Karpas-422 (cell line): ENCODE results near the gene RAB33B. TPM values are rescaled to one million over a fixed set of nuclear protein-coding genes. Genes with fewer than 3 reads are reported as not detected.
A peak's percentile ranks its signal among the peaks of the same experiment; 100 is the strongest.
"Not testable (repeated sequence)": the region's sequence is repeated elsewhere in the genome, so short reads cannot be mapped to it uniquely, and the experiment has no call there.

Experiments
- DNase-seq: peaks from one replicate; pipeline ENCODE4 v3.0.0-alpha.2; 2015
- H2AFZ ChIP-seq: fragments of 200-600 bp; sonication (generic); 2 replicates; pipeline ENCODE4 v1.6.1; 2014; ENCODE audit warnings: antibody characterized with exemption, low read length, mixed read lengths
- H3K27ac ChIP-seq: fragments of 200-600 bp; sonication (generic); 2 replicates; pipeline ENCODE4 v1.5.1; 2014; ENCODE audit warnings: mild to moderate bottlenecking, low read length, moderate library complexity
- H3K27me3 ChIP-seq: fragments of 200-600 bp; sonication (generic); 2 replicates; pipeline ENCODE4 v1.6.1; 2014; ENCODE audit warnings: low read length, mixed read lengths
- H3K36me3 ChIP-seq: fragments of 200-600 bp; sonication (generic); 2 replicates; pipeline ENCODE4 v1.6.1; 2014; ENCODE audit warnings: low read length, mixed read lengths; ENCODE audit not compliant: insufficient read depth
- H3K4me1 ChIP-seq: fragments of 200-600 bp; sonication (generic); 2 replicates; pipeline ENCODE4 v1.6.1; 2014; ENCODE audit warnings: mild to moderate bottlenecking, low read length, mixed read lengths
- H3K4me2 ChIP-seq: fragments of 200-600 bp; sonication (generic); 2 replicates; pipeline ENCODE4 v1.6.1; 2014; ENCODE audit warnings: low read length, low read depth, mild to moderate bottlenecking; ENCODE audit not compliant: poor library complexity, severe bottlenecking
- H3K4me3 ChIP-seq: fragments of 200-600 bp; sonication (generic); 2 replicates; pipeline ENCODE4 v1.5.1; 2014; ENCODE audit warnings: mild to moderate bottlenecking, antibody characterized with exemption, low read length, mixed read lengths
- H3K79me2 ChIP-seq: fragments of 200-600 bp; sonication (generic); 2 replicates; pipeline ENCODE4 v1.6.1; 2014; ENCODE audit warnings: mild to moderate bottlenecking, low read length, mixed read lengths
- H3K9ac ChIP-seq: fragments of 200-600 bp; sonication (generic); 2 replicates; pipeline ENCODE4 v1.6.0; 2014; ENCODE audit warnings: low read length
- H3K9me2 ChIP-seq: fragments of 200-600 bp; sonication (generic), shearing (Covaris generic); replicated peaks from 2 replicates; pipeline ENCODE4 v1.6.0; 2014; ENCODE audit warnings: mild to moderate bottlenecking, low read length, moderate library complexity; ENCODE audit not compliant: insufficient read depth
- H3K9me3 ChIP-seq: fragments of 300-700, 200-600 bp; sonication (generic); 2 replicates; pipeline ENCODE4 v1.6.1; 2014; ENCODE audit warnings: low read length, mixed read lengths
- H4K20me1 ChIP-seq: fragments of 200-600 bp; sonication (generic); 2 replicates; pipeline ENCODE4 v1.6.1; 2014; ENCODE audit warnings: mild to moderate bottlenecking, antibody characterized with exemption, low read length, low read depth; ENCODE audit not compliant: insufficient read depth
- total RNA-seq: library from RNA; depleted of rRNA; stranded (reverse); fragments of >200 nt; shearing (Covaris generic); gene quantifications from 2 replicates; pipeline ENCODE4 v1.2.3, GENCODE V29; 2014; ENCODE audit warnings: low replicate concordance; rRNA removed

Gene RAB33B
- 9.2 and 17.2 TPM in 2 replicates for total RNA-seq

DNA sequence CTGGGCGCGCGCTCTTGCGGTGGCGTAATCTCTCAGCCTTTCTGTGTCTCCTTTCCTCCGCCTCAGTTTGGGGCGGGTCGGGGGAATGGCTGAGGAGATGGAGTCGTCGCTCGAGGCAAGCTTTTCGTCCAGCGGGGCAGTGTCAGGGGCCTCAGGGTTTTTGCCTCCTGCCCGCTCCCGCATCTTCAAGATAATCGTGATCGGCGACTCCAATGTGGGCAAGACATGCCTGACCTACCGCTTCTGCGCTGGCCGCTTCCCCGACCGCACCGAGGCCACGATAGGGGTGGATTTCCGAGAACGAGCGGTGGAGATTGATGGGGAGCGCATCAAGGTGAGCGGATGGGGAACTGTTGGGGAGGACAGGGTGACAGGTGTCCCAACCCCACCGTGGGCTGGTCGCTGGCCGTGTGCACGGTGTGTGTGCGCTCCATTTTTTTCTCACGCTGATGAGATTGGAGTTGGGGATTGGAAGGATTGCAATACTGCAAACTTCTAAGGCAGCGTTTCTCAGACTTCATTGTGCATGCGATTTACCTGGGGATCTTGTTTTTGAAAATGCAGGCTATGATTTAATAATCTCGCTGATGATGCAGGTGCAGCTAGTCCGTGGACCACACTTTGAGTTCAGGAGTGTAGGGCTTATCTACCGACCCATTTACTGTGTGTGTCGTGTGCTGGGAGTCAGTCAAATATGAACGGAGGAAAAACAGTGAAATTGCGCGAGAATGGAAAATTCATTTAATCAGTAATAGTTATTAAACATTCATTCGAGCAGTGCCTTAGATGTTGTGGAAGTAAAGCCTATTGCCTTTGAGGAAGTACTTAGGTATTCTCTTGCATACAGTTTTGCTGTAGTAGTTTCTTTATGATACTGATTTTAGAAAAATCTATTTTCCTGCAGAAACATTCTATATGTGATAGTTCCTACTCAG is at the start of gene RAB33B:
Gene RAB33B, plus strand, starts transcription at position 11 of the 935 bp plus-strand sequence. Its CDS starts 75 bp downstream, at position 86.
- peaks cover 62% of the 10 kb centered on the region for H3K4me1 ChIP-seq
- peaks cover 78% of the 10 kb centered on the region for H3K79me2 ChIP-seq

DNA sequence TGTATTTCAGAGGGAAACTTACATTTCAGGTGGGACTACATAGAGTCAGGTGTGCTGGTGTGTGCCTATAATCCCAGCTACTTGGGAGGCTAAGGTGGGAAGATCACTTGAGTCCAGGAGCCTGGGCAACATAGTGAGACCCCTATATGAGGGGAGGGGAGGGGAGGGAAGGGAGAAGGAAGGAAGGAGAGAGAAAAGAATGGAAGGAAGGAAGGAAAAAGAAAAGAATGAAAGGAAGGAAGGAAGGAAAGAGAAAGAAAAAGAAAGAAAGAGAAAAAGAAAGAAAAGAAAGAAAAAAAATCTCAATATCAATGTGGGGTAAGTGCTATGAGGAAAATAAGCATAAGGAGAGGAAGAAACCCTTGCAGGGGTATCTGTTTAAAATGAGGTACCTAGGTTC is 43.6 kb upstream of the RAB33B start:
- DNase-seq = no peak
- no peaks in the 10 kb centered on the region for H3K9me2 ChIP-seq
- no peaks in the 10 kb centered on the region for H3K4me1 ChIP-seq
- no peaks in the 10 kb centered on the region for H3K79me2 ChIP-seq
- no peak overlapping the region for H3K9ac ChIP-seq
- no peaks in the 10 kb centered on the region for H3K27me3 ChIP-seq
- no peak overlapping the region for H3K27ac ChIP-seq
- H3K36me3 ChIP-seq = peaks cover 35% of the 10 kb centered on the region
- no peak overlapping the region for H2AFZ ChIP-seq
- H3K4me2 ChIP-seq = no peak overlapping the region
- H4K20me1 ChIP-seq = no peaks in the 10 kb centered on the region
- no peak overlapping the region for H3K4me3 ChIP-seq
- no peaks in the 10 kb centered on the region for H3K9me3 ChIP-seq

More for the DNA sequence above, at the start of gene RAB33B:
- peak within 1 kb of the TSS; percentile 94 for H3K4me2 ChIP-seq
- peak within 1 kb of the TSS; percentile 88 for H3K27ac ChIP-seq
- H3K9me3 ChIP-seq = no peaks in the 10 kb centered on the region
- H3K4me3 ChIP-seq = peak within 1 kb of the TSS; percentile 97
- no peaks in the 10 kb centered on the region for H3K36me3 ChIP-seq
- peak within 1 kb of the TSS; percentile 44; the same call in 1 of the 2 replicates for H2AFZ ChIP-seq
- no peaks in the 10 kb centered on the region for H3K9me2 ChIP-seq
- peak; percentile 69 for DNase-seq
- peak within 1 kb of the TSS; percentile 91 for H3K9ac ChIP-seq
- H4K20me1 ChIP-seq = no peaks in the 10 kb centered on the region; the same call in 1 of the 2 replicates
- H3K27me3 ChIP-seq = no peaks in the 10 kb centered on the region

DNA sequence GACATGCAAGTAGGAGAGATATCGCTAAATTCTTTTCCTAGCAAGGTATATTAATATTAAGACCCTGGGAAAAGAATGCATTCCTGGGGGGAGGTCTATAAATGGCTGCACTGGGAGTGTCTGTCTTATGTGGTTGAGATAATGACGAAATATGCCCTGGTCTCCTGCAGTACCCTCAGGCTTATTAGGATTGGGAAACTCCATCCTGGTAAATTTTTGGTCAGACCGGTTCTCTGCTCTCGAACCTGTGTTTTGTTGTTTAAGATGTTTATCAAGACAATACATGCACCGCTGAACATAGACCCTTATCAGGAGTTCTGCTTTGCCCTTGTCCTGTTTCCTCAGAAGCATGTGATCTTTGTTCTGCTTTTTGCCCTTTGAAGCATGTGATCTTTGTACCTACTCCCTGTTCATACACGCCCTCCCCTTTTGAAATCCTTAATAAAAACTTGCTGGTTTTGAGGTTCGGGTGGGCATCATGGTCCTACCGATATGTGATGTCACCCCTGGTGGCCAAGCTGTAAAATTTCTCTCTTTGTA is 39.2 kb upstream of the RAB33B start:
- H3K4me3 ChIP-seq, H3K9me2 ChIP-seq, DNase-seq, H3K4me2 ChIP-seq, H3K27me3 ChIP-seq, H3K27ac ChIP-seq, H3K9ac ChIP-seq, H2AFZ ChIP-seq, H3K79me2 ChIP-seq, H4K20me1 ChIP-seq, H3K4me1 ChIP-seq, H3K9me3 ChIP-seq: not testable (repeated sequence)
- H3K36me3 ChIP-seq = peaks cover 44% of the 10 kb centered on the region

DNA sequence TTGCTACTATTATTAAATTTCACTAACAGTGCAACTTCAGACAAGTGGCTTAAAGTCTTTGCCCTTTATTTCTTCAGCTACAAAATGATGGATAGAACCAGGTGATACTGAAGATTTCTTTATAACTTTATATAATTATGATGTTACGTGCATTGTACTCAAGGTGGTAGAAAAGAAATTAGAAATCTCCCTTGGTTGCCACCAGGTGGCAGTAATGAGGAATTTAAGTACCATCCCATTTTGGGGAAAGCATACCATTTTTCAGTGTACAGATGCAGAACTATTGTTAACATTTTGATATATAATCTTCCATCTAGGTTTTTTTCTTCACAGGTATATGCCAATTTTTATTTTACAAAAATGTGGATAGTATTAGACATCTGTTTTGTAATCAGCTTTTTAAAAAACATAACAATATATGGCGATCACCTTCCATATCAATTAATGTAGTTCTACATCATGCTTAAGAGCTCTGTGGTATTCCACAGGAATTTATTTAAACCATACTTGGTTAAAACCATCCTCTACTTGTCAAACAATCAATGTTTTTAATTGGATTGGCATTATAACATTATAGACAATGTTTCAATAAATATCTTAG is 37.7 kb upstream of the RAB33B start:
- Histone ChIP-seq H3K79me2 (peaks cover 2% of the 10 kb centered on the region; the same call in 1 of the 2 replicates), H3K9ac (no peak overlapping the region), H3K27me3 (no peaks in the 10 kb centered on the region), H2AFZ (no peak overlapping the region), H3K9me3 (no peaks in the 10 kb centered on the region), H3K27ac (no peak overlapping the region), H3K4me1 (no peaks in the 10 kb centered on the region), H3K9me2 (no peaks in the 10 kb centered on the region), H3K4me3 (no peak overlapping the region), H4K20me1 (no peaks in the 10 kb centered on the region), H3K4me2 (no peak overlapping the region), H3K36me3 (peaks cover 56% of the 10 kb centered on the region)
- DNase-seq = peak; percentile 82

DNA sequence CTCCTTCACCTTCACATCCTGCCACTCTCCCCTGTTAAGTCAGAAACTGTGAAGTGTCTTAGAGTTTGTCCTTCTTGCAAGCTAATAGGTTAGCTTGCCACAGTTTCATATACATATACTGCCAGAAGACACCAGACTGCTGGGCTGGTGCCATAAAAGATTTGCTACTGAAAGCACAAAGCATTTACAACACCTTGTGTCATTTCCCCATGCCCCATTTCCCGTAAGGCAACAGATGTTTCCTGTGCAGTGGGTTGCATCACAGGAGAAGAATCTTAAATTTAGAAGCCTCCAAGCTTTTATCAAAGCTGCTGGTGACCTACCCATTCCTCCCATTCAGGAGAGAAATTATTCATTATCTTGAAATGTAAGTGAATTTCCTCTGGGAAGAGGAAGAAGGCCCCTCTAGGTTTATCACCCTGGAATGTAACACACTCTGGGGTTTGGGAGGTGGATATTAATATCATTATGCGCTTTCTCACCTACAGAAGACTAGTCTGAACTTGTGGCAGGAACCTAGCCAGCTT is 34.5 kb upstream of the RAB33B start:
- no peak for DNase-seq
- H3K4me2 ChIP-seq = no peak overlapping the region
- no peak overlapping the region for H3K9ac ChIP-seq
- no peak overlapping the region for H2AFZ ChIP-seq
- no peaks in the 10 kb centered on the region for H3K9me2 ChIP-seq
- no peaks in the 10 kb centered on the region for H4K20me1 ChIP-seq
- no peak overlapping the region for H3K27ac ChIP-seq
- peaks cover 45% of the 10 kb centered on the region for H3K36me3 ChIP-seq
- no peak overlapping the region for H3K4me3 ChIP-seq
- H3K79me2 ChIP-seq = peaks cover 2% of the 10 kb centered on the region; the same call in 1 of the 2 replicates
- no peaks in the 10 kb centered on the region for H3K27me3 ChIP-seq
- H3K4me1 ChIP-seq = no peaks in the 10 kb centered on the region
- no peaks in the 10 kb centered on the region for H3K9me3 ChIP-seq

DNA sequence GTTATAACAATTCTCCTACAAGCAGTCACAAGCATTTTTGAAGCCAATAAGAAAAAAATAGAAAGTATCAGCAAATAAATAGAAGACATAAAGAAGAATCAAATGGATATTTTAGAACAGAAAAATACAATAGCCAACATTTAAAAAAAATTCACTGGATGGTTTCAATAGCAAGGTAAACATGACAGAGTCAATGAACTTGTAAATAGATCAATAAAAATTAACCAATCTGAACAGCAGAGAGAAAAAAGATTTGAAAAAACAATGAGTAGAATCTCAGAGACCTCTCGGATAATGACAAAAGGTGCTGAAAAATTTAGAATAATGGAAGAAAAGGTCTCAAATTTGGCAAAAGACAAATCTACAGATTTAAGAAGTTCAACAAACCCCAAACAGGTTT is 33.3 kb upstream of the RAB33B start:
- H3K4me2 ChIP-seq = no peak overlapping the region

DNA sequence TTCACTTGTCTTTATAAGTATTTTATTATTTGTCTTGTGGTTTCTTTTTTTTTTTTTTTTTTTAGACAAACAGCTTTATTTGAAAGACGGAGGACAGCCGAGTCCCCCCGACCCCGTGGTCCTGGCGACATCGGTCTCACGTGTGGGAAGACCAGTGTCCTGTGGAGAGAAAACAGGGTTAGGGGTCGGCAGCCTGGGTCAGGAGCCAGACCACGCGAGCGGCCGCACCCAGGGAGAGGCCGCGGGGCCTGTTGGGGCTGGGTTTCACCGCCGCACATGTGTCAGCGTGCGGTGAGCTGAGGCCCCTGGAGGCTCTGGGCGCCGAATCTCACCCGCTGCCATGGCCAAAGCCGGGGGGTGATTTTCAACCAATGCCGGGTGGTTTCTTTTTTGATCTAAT is 17.8 kb upstream of the RAB33B start:
- Histone ChIP-seq H3K27me3 (no peaks in the 10 kb centered on the region), H3K79me2 (peaks cover 36% of the 10 kb centered on the region), H3K9me3 (peaks cover 25% of the 10 kb centered on the region), H2AFZ (no peak overlapping the region), H3K27ac (no peak overlapping the region), H3K36me3 (peaks cover 57% of the 10 kb centered on the region), H3K9ac (no peak overlapping the region), H3K4me1 (no peaks in the 10 kb centered on the region), H3K4me2 (no peak overlapping the region), H3K4me3 (no peak overlapping the region), H4K20me1 (no peaks in the 10 kb centered on the region), H3K9me2 (no peaks in the 10 kb centered on the region)
- no peak for DNase-seq

More for the DNA sequence above, 33.3 kb upstream of the RAB33B start:
- H2AFZ ChIP-seq = no peak overlapping the region
- no peak overlapping the region for H3K4me3 ChIP-seq
- no peaks in the 10 kb centered on the region for H3K27me3 ChIP-seq
- H3K4me1 ChIP-seq = no peaks in the 10 kb centered on the region
- no peak overlapping the region for H3K9ac ChIP-seq
- no peaks in the 10 kb centered on the region for H4K20me1 ChIP-seq
- DNase-seq = no peak
- H3K9me2 ChIP-seq = no peaks in the 10 kb centered on the region
- H3K79me2 ChIP-seq = peaks cover 2% of the 10 kb centered on the region; the same call in 1 of the 2 replicates
- peaks cover 45% of the 10 kb centered on the region for H3K36me3 ChIP-seq
- H3K9me3 ChIP-seq = no peaks in the 10 kb centered on the region
- no peak overlapping the region for H3K27ac ChIP-seq

DNA sequence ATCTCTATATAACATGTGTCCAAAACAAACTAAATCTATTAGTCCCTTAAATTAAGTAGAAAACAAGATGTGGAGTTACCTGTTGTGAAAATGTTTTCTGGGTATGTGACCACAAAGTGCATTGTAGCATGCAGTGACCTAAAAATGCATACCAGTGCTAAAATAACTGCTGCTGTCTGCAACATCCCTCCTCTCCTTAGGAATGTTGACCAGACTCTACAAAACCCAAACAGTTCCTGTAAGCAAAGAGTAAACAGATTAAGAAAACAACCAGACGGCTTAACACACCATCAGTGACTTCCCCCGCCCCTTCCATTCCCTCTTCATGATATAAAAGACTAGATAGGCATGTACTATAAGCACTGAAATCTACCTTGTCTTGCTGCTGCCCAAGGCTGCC is 15.8 kb upstream of the RAB33B start:
- Histone ChIP-seq H3K4me2 (no peak overlapping the region), H3K27ac (no peak overlapping the region), H3K9ac (no peak overlapping the region), H3K36me3 (peaks cover 54% of the 10 kb centered on the region), H3K4me1 (no peaks in the 10 kb centered on the region), H3K9me3 (peaks cover 25% of the 10 kb centered on the region), H4K20me1 (no peaks in the 10 kb centered on the region), H3K9me2 (no peaks in the 10 kb centered on the region), H3K4me3 (no peak overlapping the region), H3K79me2 (peaks cover 31% of the 10 kb centered on the region), H2AFZ (no peak overlapping the region), H3K27me3 (no peaks in the 10 kb centered on the region)
- DNase-seq = no peak
